Mucosa of rectum (tissue), 2 donors: ENCODE data around the gene RHBDL3.
"Not testable (repeated sequence)": the region's sequence is repeated elsewhere in the genome, so short reads cannot be mapped to it uniquely, and the experiment has no call there.

Source experiments
- H3K27ac ChIP-seq, 2 donors: one replicate each; pipeline ENCODE4 v1.7.0; 2013; ENCODE audit warnings: inconsistent platforms in 2 of 2, low read depth in 2 of 2, low read length in 2 of 2
- H3K27me3 ChIP-seq, 2 donors: one replicate each; pipeline ENCODE4 v1.7.0; 2013; ENCODE audit warnings: low read length in 2 of 2; ENCODE audit not compliant: control insufficient read depth in 2 of 2, insufficient read depth in 2 of 2
- H3K36me3 ChIP-seq, 2 donors: one replicate each; pipeline ENCODE4 v1.7.0; 2013; ENCODE audit warnings: low read length in 2 of 2; ENCODE audit not compliant: control insufficient read depth in 2 of 2, insufficient read depth in 2 of 2
- H3K4me1 ChIP-seq, 2 donors: one replicate each; pipeline ENCODE4 v1.7.0; 2013; ENCODE audit warnings: low read length in 2 of 2, mild to moderate bottlenecking in 1 of 2; ENCODE audit not compliant: control insufficient read depth in 2 of 2, insufficient read depth in 2 of 2
- H3K4me3 ChIP-seq, 2 donors: one replicate each; pipeline ENCODE4 v1.7.0; 2013; ENCODE audit warnings: low read length in 2 of 2
- H3K9ac ChIP-seq, 2 donors: one replicate each; pipeline ENCODE4 v1.7.0; 2013; ENCODE audit warnings: low read length in 2 of 2, low read depth in 1 of 2, mild to moderate bottlenecking in 1 of 2
- H3K9me3 ChIP-seq, 2 donors: one replicate each; pipeline ENCODE4 v1.7.0; 2013; ENCODE audit warnings: low read length in 2 of 2; ENCODE audit not compliant: control insufficient read depth in 2 of 2
- donor health status: healthy.
- donor health status: Normal muscosa, but diverticular disease.

RHBDL3 gene

DNA sequence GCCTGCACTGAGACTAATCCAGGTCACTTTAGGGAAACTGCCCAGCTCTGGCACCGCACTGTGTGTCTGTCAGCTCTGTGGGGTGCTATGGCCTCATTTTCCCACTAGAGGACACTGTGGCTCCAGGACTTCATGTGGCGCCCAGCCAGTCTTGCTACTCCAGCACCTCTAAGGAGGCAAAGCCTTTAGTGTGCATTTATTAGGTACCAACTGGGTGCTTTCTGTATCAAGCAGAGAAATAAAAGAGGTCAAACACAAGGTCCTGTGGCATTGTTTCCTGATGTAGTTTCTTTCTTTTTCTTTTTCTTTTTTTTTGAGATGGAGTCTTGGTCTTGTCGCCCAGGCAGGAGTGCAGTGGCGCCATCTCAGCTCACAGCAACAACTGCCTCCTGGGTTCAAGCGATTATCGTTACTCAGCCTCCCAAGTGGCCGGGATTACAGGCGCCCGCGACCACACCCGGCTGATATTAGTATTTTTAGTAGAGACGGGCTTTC lies 12.5 kb upstream of the RHBDL3 start:
- H3K4me1 ChIP-seq, result no peaks in the 10 kb centered on the region
- H3K9ac ChIP-seq, result no peak overlapping the region
- H3K9me3 ChIP-seq, result no peaks in the 10 kb centered on the region

GRCh38 chr17:32256012-32256700 lies 9.5 kb upstream of the RHBDL3 start:
- Histone ChIP-seq H3K27me3 (no peaks in the 10 kb centered on the region), H3K9me3 (no peaks in the 10 kb centered on the region), H3K27ac (no peak overlapping the region), H3K9ac (no peak overlapping the region), H3K4me3 (no peak overlapping the region), H3K4me1 (no peaks in the 10 kb centered on the region), H3K36me3 (no peaks in the 10 kb centered on the region)

More for the DNA sequence above, 12.5 kb upstream of the RHBDL3 start:
- Histone ChIP-seq H3K4me3 (no peak overlapping the region), H3K27me3 (no peaks in the 10 kb centered on the region), H3K36me3 (no peaks in the 10 kb centered on the region), H3K27ac (no peak overlapping the region)

- H3K4me1 ChIP-seq, result no peaks in the 10 kb centered on the region
Observed at GRCh38 chr17:32256701-32257019, 9.0 kb upstream of the RHBDL3 start.

DNA sequence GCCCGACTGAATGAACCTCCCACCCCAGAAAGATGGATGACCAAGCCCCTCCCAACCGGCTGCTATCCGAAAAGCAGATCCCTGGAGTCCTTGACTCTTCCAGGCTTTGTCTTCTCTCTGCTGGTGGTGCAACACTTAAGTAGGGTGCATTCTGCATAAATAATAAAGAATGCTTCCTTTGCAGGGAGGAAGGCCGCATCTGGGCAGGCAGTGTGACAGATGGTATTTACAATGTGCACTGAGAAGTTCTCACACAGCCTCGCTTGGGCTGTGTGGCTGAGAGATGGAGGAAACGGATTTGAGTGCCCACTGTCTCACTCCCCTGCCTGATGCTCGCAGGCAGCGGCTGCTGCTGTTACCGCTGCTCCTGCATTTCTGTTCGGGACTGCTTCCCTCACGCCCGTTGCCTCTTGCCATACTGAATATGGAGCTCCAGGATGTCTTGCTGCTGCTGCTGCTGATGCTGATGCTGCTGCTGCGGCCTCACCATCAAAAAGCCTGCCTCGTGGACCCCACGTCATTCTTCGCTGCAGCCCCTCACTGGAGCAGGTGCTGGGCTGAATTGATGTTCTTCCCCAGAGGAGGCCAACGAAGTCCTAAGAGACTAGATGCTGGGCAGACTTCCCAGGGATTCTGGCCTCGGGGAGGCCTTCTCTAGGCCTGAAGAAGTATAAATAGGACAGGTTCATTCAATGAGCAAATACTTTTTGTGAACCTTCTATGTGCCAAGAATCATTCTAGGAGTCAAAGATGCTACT lies 7.1 kb upstream of the RHBDL3 start:
- H3K9me3 ChIP-seq, result no peaks in the 10 kb centered on the region
- peaks cover under 1 to 5% of the 10 kb centered on the region in 2 donors for H3K27me3 ChIP-seq
- H3K27ac ChIP-seq, result no peak overlapping the region
- no peak overlapping the region for H3K9ac ChIP-seq
- H3K36me3 ChIP-seq, result no peaks in the 10 kb centered on the region
- H3K4me3 ChIP-seq, result no peak overlapping the region
- no peaks in the 10 kb centered on the region for H3K4me1 ChIP-seq

More at GRCh38 chr17:32256701-32257019, 9.0 kb upstream of the RHBDL3 start:
- H3K27me3 ChIP-seq, result no peaks in the 10 kb centered on the region
- H3K36me3 ChIP-seq, result no peaks in the 10 kb centered on the region
- no peak overlapping the region for H3K27ac ChIP-seq
- H3K9me3 ChIP-seq, result no peaks in the 10 kb centered on the region
- no peak overlapping the region for H3K9ac ChIP-seq
- H3K4me3 ChIP-seq, result no peak overlapping the region

- H3K36me3 ChIP-seq, result no peaks in the 10 kb centered on the region
- H3K9me3 ChIP-seq, result no peaks in the 10 kb centered on the region
- H3K4me3 ChIP-seq, result no peak overlapping the region
- no peaks in the 10 kb centered on the region for H3K4me1 ChIP-seq
- no peak overlapping the region for H3K9ac ChIP-seq
- H3K27ac ChIP-seq, result no peak overlapping the region
- peaks cover 3 to 14% of the 10 kb centered on the region in 2 donors for H3K27me3 ChIP-seq
Observed at GRCh38 chr17:32259586-32259985, 6.0 kb upstream of the RHBDL3 start.

- H3K4me1 ChIP-seq, result peaks cover 3 to 4% of the 10 kb centered on the region in 2 donors
- no peak overlapping the region for H3K4me3 ChIP-seq
- no peaks in the 10 kb centered on the region for H3K36me3 ChIP-seq
- peaks cover 11 to 24% of the 10 kb centered on the region in 2 donors for H3K27me3 ChIP-seq
- no peak overlapping the region for H3K9ac ChIP-seq
- no peak overlapping the region for H3K27ac ChIP-seq
- H3K9me3 ChIP-seq, result no peaks in the 10 kb centered on the region
Observed at GRCh38 chr17:32261417-32261736, 4.3 kb upstream of the RHBDL3 start.

GRCh38 chr17:32261936-32262510 lies 3.6 kb upstream of the RHBDL3 start:
- H3K27ac ChIP-seq, result no peak overlapping the region
- H3K9ac ChIP-seq, result no peak overlapping the region

DNA sequence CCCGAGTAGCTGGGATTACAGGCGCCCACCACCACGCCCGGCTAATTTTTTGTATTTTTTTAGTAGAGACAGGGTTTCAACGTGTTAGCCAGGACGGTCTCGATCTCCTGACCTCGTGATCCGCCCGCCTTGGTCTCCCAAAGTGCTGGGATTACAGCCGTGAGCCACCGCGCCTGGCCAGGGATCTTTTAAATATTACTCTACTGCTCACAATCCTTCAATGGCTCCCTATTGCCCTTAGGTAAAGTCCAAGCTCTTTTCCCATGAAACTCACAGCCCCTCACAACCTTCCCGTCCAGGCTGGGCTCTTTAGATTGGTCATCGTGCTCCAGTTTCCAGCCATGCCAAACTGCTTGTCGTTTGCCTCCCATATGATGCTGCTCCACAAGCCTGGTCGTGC lies 2.1 kb upstream of the RHBDL3 start:
- H3K9ac ChIP-seq, H3K36me3 ChIP-seq, H3K4me3 ChIP-seq, H3K27ac ChIP-seq, H3K9me3 ChIP-seq: not testable (repeated sequence)
- Histone ChIP-seq H3K27me3 (peaks cover 27 to 42% of the 10 kb centered on the region in 2 donors), H3K4me1 (peaks cover 10 to 11% of the 10 kb centered on the region in 2 donors)

More at GRCh38 chr17:32261936-32262510, 3.6 kb upstream of the RHBDL3 start:
- H3K36me3 ChIP-seq, result no peaks in the 10 kb centered on the region
- H3K27me3 ChIP-seq, result peaks cover 14 to 31% of the 10 kb centered on the region in 2 donors
- no peak overlapping the region for H3K4me3 ChIP-seq
- no peaks in the 10 kb centered on the region for H3K9me3 ChIP-seq
- peaks cover 9 to 10% of the 10 kb centered on the region in 2 donors for H3K4me1 ChIP-seq

- Histone ChIP-seq H3K9ac (no peak overlapping the region), H3K9me3 (no peaks in the 10 kb centered on the region), H3K27me3 (peaks cover 33 to 49% of the 10 kb centered on the region in 2 donors), H3K4me3 (no peak overlapping the region), H3K27ac (no peak overlapping the region), H3K36me3 (no peaks in the 10 kb centered on the region), H3K4me1 (peaks cover 10 to 11% of the 10 kb centered on the region in 2 donors)
Observed at GRCh38 chr17:32264140-32264799, 1.4 kb upstream of the RHBDL3 start.

GRCh38 chr17:32264823-32265191 lies 825 bp upstream of the RHBDL3 start:
- peaks cover 34 to 54% of the 10 kb centered on the region in 2 donors for H3K27me3 ChIP-seq
- peaks cover 10 to 11% of the 10 kb centered on the region in 2 donors for H3K4me1 ChIP-seq
- no peaks in the 10 kb centered on the region for H3K9me3 ChIP-seq
- H3K36me3 ChIP-seq, result no peaks in the 10 kb centered on the region
- H3K4me3 ChIP-seq, result peak overlapping the region in 1 of 2 donors; percentile 43
- no peak overlapping the region for H3K9ac ChIP-seq
- H3K27ac ChIP-seq, result no peak overlapping the region
